Mesothelial cell of epicardium (in vitro differentiated cells): ENCODE results near the gene CRYGC. TPM values are rescaled to one million over a fixed set of nuclear protein-coding genes. Genes with fewer than 3 reads are reported as not detected.
A peak's percentile ranks its signal among the peaks of the same experiment; 100 is the strongest.

ENCODE experiments used
- DNase-seq, 2 experiments: peaks; one replicate each; pipeline ENCODE4 v3.0.0; 2021; ENCODE audit warnings: low spot score in 2 of 2; ENCODE audit not compliant: unreplicated experiment in 2 of 2
- H3K27ac Mint-ChIP-seq: 2 replicates; pipeline ENCODE4 v1.8.0; 2021; ENCODE audit warnings: mixed read lengths
- H3K27me3 Mint-ChIP-seq: 2 replicates; pipeline ENCODE4 v1.8.0; 2021; ENCODE audit warnings: low read depth, mixed read lengths
- H3K36me3 Mint-ChIP-seq: 2 replicates; pipeline ENCODE4 v1.8.0; 2021; ENCODE audit warnings: mixed read lengths
- H3K4me1 Mint-ChIP-seq: 2 replicates; pipeline ENCODE4 v1.8.0; 2021; ENCODE audit warnings: mixed read lengths
- H3K4me3 Mint-ChIP-seq: 2 replicates; pipeline ENCODE4 v1.8.0; 2021; ENCODE audit warnings: mild to moderate bottlenecking, moderate library complexity, mixed read lengths
- H3K9me3 Mint-ChIP-seq: 2 replicates; pipeline ENCODE4 v1.8.0; 2021; ENCODE audit warnings: mixed read lengths
- total RNA-seq: library from RNA; stranded (reverse); gene quantifications from 3 replicates; pipeline ENCODE4 v1.2.1, GENCODE V29; 2021
- TF ChIP-seq, protein P1 (sequence below): fragments of 200-600 bp; sonication (generic); IDR thresholded peaks from one replicate; pipeline ENCODE4 v1.5.0; 2021; ENCODE audit warnings: antibody characterized with exemption; ENCODE audit not compliant: unreplicated experiment

The CRYGC gene
- total RNA-seq, 1 donor from 2014 or later: not detected

DNA sequence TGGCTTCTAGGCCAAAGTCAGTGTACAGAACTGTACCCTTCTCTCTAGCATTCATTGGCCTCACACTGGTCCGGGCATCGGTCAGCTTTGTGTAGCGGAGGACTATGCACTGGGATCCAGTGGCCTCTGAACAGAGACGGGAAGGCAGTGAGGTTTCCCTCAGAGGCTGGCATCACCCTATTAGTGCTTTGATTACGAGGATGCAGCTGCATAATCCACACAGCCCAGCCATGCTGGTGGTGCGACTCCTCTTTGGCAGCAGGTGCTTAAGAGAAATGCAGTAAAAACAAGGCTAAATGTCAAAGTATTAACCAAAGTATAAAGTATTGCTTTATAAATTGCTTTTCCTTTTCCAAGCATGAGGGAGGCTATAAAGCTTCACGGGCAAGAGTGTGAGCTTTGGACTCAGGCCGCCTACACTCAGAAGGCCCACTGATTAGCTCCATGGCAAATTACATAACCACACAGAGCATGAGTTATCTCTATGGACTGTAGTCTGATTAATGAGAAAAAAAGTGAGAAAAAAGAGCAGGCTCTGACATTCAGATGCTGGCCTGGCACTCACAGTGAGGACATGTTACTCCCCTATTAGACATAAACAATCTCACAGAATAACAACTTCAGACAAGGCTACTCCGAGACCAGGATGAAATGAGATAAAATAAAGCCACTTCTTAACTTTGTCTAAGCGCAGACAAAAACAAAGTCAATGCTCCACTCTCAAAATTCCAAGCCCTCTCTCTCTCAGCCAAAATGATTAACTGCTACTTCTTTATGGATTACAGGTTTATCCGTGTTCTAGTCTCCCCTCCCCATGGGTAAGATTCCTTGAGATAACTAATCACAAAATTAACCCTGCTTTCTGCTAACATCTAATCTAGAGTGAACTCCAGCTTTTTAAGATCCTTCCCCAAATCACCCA lies 6.4 kb upstream of the CRYGC start:
- peak overlapping the region; percentile 4 for H3K27ac Mint-ChIP-seq
- TF ChIP-seq, protein P1, sequence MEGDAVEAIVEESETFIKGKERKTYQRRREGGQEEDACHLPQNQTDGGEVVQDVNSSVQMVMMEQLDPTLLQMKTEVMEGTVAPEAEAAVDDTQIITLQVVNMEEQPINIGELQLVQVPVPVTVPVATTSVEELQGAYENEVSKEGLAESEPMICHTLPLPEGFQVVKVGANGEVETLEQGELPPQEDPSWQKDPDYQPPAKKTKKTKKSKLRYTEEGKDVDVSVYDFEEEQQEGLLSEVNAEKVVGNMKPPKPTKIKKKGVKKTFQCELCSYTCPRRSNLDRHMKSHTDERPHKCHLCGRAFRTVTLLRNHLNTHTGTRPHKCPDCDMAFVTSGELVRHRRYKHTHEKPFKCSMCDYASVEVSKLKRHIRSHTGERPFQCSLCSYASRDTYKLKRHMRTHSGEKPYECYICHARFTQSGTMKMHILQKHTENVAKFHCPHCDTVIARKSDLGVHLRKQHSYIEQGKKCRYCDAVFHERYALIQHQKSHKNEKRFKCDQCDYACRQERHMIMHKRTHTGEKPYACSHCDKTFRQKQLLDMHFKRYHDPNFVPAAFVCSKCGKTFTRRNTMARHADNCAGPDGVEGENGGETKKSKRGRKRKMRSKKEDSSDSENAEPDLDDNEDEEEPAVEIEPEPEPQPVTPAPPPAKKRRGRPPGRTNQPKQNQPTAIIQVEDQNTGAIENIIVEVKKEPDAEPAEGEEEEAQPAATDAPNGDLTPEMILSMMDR: no peak
- H3K36me3 Mint-ChIP-seq: no peaks in the 10 kb centered on the region
- peaks cover 7% of the 10 kb centered on the region for H3K9me3 Mint-ChIP-seq
- no peak overlapping the region for H3K4me3 Mint-ChIP-seq
- no peak for DNase-seq
- peaks cover 28% of the 10 kb centered on the region for H3K4me1 Mint-ChIP-seq
- H3K27me3 Mint-ChIP-seq: no peaks in the 10 kb centered on the region

DNA sequence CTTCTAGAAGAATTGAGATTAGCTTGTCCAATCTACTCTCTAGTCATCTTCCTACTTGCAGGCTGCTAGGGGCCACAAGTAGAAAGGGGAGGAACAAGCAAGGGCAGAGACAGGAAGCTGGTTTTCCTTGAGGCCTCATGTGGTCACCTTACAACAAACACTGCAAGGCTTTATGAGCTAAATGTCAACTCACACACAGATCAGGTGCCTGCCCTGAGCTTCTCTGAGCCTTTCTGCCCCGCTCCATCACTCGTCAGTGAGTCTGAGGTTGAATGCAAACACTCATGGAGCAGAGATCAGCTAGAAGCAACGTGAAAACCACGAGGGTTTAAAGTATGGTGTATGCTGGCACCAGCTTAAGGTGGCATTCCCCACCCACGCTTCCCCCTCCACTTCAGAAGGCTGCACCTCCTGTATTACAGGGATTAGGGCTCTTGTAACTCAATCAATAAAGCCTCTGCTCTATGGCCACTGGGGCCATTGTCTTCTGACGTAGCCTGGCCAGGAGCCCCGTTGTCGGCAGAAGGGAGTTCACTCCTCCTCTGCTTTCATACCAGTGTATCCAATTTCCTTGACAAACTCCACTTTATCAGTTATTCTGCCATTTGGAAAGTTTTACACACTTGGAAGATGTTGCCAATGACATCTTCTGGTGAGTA lies 5.4 kb upstream of the CRYGC start:
- DNase-seq: no peak
- peaks cover 7% of the 10 kb centered on the region for H3K9me3 Mint-ChIP-seq
- no peaks in the 10 kb centered on the region for H3K27me3 Mint-ChIP-seq
- H3K27ac Mint-ChIP-seq: no peak overlapping the region
- peaks cover 38% of the 10 kb centered on the region for H3K4me1 Mint-ChIP-seq
- TF ChIP-seq, protein P1: no peak
- no peak overlapping the region for H3K4me3 Mint-ChIP-seq
- no peaks in the 10 kb centered on the region for H3K36me3 Mint-ChIP-seq

DNA sequence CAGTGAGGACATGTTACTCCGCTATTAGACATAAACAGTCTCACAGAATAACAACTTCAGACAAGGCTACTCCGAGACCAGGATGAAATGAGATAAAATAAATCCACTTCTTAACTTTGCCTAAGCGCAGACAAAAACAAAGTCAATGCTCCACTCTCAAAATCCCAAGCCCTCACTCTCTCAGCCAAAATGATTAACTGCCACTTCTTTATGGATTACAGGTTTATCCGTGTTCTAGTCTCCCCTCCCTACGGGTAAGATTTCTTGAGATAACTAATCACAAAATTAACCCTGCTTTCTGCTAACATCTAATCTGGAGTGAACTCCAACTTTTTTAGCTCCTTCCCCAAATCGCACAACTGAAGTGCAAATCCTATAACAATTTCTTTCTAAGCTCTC lies 1.1 kb upstream of the CRYGC start:
- no peaks in the 10 kb centered on the region for H3K36me3 Mint-ChIP-seq
- TF ChIP-seq, protein P1: no peak
- peaks cover 29% of the 10 kb centered on the region for H3K4me1 Mint-ChIP-seq
- H3K4me3 Mint-ChIP-seq: no peak overlapping the region
- H3K9me3 Mint-ChIP-seq: no peaks in the 10 kb centered on the region
- H3K27me3 Mint-ChIP-seq: no peaks in the 10 kb centered on the region
- peak overlapping the region; percentile 58 for H3K27ac Mint-ChIP-seq
- DNase-seq: no peak

DNA sequence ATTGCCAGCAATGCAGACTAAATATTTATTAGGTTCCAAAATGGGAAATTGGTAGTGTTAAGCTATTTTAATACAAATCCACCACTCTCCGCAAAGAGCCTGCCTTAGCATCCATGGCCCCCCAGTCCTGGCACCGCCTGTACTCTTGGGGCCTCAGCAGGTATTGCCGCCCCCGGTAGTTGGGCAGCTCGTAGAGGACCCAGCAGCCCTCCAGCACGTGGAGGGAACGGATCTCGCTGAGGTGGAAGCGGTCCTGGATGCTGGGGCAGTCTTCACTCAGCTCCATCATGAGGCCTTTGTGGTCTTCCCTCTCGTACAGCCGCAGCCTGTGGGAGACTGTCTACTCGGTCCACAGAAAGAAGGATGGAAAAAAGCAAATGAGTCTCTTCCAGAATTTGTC lies 1.5 kb downstream of the CRYGC start:
- H3K27ac Mint-ChIP-seq: no peak overlapping the region
- TF ChIP-seq, protein P1: no peak
- H3K9me3 Mint-ChIP-seq: no peaks in the 10 kb centered on the region
- no peaks in the 10 kb centered on the region for H3K36me3 Mint-ChIP-seq
- no peaks in the 10 kb centered on the region for H3K27me3 Mint-ChIP-seq
- DNase-seq: no peak
- peaks cover 24% of the 10 kb centered on the region for H3K4me1 Mint-ChIP-seq
- H3K4me3 Mint-ChIP-seq: no peak overlapping the region

DNA sequence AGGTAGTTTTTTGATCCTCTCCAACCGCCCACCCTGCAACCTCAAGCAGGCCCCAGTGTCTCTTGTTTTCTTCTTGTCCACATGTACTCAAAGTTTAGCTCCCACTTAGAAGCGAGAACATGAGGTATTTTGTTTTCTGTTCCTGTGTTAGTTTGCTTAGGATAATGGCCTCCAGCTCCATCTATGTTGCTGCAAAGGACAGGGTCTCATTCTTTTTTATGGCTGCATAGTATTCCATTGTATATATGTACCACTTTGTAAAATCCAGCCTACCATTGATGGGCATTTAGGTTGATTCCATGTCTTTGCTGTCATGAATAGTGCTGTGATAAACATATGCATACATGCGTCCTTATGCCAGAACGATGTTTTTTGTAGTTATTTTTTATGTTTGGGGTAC lies 2.5 kb downstream of the CRYGC start:
- H3K27me3 Mint-ChIP-seq: no peaks in the 10 kb centered on the region
- TF ChIP-seq, protein P1: no peak
- H3K9me3 Mint-ChIP-seq: no peaks in the 10 kb centered on the region
- no peak for DNase-seq
- H3K36me3 Mint-ChIP-seq: no peaks in the 10 kb centered on the region
- H3K4me1 Mint-ChIP-seq: peaks cover 21% of the 10 kb centered on the region
- H3K4me3 Mint-ChIP-seq: no peak overlapping the region
- H3K27ac Mint-ChIP-seq: no peak overlapping the region
